GM12892 (cell line): Measurements from ENCODE around the gene HS3ST5.

Source experiments
- POLR2A ChIP-seq: IDR thresholded peaks from 2 replicates; pipeline ENCODE4 v1.6.1; 2011; ENCODE audit warnings: low read depth, low read length, control low read depth
- POLR2AphosphoS5 ChIP-seq: IDR thresholded peaks from 2 replicates; pipeline ENCODE4 v1.6.1; 2011; ENCODE audit warnings: low read depth, low read length, control low read depth
- TAF1 ChIP-seq: IDR thresholded peaks from 2 replicates; pipeline ENCODE4 v1.6.1; 2011; ENCODE audit warnings: low read depth, mild to moderate bottlenecking, control low read depth, low read length, borderline replicate concordance

GRCh38 chr6:114187563-114187962, 155.3 kb downstream of the HS3ST5 start:
- TF ChIP-seq POLR2AphosphoS5 (no peak), TAF1 (no peak), POLR2A (no peak)
